CD4-positive, alpha-beta T cell treated with Interleukin-15 for 1 hour (primary cell): ENCODE measurements around the gene ZIK1.

Experiments used
- DNase-seq: peaks from one replicate; pipeline ENCODE4 v3.0.0-alpha.2; 2020

The ZIK1 gene

DNA sequence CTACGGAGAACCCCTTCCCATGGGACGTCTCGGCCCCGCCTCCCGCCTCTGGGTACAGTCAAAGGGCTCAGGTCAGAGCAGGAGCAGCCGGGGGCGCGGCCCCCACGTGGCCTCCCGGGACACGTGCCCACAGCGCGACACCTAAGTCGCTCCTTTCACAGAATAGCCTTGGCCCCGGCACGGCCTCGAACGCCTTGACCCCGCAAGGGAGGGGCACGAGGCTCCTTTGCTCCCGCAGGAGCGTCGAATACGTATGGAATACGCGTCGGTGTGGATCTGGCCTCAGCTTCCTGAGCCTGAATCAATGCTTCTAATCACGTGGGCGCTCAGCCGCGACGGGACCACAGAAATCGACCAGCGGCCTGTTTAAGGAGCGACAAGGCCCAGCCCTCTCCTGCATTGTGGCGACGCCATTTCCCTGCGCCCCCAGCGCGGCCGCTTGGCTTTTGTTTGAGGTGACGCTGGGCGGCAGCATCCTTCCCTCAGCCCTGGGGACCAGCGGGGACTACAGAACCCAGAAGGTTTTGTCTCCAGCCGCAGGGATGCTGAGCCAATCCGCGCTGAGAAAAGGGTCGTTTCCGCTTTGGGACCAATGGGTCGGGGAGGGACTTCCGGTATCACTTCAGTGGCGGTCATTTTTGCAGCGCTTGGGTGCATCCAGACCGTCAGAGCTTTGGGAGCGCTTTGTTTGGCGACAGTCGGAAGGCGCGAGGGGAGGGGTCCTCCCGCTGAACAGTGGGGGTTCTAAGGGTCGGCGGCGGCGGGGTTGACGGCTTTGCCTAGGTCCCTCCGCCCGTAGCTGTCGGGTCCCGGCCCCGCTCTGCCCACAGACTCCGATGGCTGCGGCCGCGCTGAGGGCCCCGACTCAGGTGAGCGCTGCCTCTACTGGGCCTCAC, at the start of gene ZIK1:
TSS of gene ZIK1 (plus strand) at position 625 of the 896 bp plus-strand sequence. CDS start at position 837, 212 bp downstream.
- peak; percentile 94 for DNase-seq

DNA sequence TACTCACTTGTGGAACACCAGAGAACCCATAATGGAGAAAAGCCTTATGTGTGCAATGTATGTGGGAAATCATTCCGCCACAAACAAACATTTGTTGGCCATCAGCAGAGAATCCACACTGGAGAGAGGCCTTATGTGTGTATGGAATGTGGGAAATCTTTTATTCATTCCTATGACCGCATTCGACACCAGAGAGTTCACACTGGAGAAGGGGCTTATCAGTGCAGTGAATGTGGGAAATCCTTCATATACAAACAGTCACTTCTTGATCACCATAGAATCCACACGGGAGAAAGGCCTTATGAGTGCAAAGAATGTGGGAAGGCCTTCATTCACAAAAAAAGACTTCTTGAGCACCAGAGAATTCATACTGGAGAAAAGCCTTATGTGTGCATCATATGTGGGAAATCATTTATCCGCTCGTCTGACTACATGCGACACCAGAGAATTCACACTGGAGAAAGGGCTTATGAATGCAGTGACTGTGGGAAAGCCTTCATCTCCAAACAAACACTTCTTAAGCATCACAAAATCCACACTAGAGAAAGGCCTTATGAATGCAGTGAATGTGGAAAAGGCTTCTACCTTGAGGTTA, 45.9 kb upstream of the ZIK1 start:
- no peak for DNase-seq

DNA sequence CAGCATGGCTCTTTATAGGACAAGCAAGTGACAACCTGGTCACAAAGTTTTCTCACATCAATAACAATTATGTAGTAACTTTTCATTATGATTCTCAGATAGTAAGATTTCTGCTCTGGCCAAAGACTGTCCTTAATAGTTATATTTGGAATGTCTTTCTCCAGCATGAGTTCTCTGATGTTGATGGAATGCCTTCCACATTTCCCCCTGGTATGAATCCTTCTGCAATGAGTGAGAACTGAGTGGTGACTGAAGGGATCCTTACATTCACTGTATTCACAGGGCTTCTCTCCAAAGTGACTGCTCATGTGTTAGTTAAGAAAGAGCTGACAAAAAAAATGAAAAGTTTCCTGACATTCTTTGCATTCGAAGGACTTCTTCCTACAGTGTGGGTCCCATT, 37.4 kb upstream of the ZIK1 start:
- DNase-seq: no peak

DNA sequence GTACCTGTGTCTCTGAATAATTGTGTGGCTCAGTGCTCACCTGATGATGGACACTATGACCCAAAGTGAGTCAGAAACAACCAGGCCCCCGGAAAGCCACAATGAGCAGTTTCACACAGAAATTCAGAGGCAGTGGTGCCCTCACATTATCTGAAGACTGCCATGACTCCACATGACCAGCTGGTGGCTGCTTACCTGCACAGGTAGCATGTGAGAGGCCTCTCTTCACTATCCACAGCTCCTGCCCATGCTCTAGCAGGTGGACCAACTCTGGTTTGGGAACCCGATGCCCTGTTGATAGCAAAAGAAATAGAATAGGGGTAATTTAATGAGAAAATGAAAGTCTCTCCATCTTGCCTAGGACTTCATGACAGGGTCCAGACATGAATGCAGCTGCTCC, 31.5 kb upstream of the ZIK1 start:
- no peak for DNase-seq

DNA sequence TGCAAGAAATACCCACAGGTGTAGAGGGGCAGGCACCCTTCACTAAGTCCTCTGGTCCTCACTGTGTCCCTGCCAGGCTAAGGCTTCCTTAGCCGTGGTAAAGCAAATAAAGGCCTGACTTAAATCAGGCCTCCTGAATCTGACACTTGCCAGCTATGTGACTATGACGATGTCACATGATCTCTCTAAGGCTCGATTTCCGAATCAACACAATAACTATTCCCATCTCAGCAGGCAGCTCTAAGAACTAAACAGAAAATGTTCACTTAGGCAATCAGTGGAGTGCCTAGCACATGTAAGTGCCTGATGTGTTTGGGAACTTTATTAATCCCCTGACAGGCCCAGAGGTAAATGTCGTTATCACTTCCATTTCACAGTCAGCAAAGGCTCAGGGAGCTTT, 26.3 kb upstream of the ZIK1 start:
- no peak for DNase-seq

DNA sequence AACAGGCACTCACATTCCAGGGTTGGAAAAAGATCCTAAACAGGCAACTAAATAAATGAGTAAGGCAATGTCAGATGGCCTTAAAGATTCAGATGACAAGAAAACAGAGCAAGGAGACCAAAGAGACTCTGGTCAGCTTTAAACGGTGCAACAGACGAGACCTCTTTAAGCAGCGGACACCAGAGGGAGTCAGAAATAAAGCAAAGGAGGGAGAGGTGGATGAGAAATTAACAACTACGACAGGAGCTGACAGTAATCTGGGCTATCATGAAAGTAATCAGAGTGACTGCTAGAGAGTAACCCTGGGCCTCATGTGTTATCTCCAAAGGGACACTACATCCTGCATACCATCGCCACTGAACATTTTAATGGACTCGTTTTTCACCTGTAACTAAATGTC, 25.4 kb upstream of the ZIK1 start:
- no peak for DNase-seq

DNA sequence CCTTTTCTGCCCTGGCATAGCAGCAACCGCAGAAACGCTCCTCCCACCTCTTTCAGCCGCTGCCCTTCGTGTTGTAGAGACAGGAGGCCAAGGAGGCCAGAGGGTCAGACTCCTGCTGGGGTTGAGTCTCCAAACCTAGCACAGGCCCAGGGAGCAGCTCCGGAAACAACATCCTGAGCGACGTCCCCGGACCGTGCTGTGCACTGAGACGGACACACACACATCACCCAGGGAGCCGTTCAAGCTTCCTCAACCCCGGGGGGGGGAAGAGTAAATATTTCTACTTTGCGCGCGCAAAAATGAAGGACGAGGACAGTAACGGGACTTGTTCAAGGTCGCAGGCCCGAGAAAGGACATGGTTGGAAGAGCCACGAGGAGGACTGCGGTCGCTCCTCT, 24.9 kb upstream of the ZIK1 start:
- no peak for DNase-seq

DNA sequence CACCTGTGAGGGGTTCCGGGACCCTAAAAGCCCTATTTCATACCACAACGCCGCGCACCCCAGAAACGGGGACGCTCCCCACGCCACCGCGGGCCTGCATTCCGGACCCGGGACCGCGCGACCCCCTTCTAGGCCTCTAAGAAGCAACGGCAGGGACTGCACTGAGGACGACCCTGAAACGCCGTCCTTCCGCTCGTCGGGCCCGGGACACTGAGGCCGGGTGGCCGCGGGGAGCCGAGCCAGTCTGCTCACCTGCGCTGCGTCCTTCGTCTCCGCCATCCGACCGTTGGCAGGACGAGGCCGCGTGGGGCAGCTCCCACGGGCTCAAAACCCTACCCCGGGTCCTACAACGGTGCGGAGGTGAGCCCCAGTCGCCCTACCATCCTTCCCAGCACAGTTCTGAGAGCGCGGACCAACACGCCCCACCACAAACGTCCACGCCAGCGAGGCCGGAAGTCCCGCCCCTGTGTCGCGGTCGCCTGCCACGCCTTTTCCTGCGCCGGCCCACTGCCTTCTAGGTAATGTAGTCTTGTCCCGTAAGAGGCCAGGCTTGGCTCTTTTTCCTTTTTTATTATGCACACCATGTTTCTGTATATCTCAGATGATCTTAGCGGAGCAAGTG, 24.4 kb upstream of the ZIK1 start, which contains the start of gene ZNF550:
TSS of gene ZNF550 (minus strand) at position 460 of the 622 bp plus-strand sequence. CDS start at position 279, 181 bp downstream.
- peak; percentile 89 for DNase-seq

DNA sequence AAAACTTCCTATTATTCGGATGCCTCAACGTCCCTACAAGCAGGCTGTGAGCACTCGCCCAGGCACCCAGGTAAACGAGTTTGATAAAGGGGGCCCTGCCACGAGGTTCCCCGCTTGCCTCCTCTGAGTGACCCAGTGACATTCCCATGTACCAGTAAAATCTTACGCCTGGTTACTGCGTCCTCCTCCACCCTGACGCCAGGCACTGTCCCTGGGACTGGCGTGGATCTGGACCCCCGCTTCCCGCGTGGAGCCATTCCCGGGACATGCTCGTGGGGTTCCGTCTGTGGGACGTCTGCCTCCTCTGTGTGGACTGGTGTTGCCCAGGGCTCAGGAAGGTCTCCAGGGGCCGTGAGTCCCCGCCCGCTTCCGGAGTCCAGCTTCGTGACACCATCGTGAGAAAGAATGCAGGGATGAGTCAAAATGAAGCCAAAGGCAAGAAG, 23.9 kb upstream of the ZIK1 start:
- no peak for DNase-seq

DNA sequence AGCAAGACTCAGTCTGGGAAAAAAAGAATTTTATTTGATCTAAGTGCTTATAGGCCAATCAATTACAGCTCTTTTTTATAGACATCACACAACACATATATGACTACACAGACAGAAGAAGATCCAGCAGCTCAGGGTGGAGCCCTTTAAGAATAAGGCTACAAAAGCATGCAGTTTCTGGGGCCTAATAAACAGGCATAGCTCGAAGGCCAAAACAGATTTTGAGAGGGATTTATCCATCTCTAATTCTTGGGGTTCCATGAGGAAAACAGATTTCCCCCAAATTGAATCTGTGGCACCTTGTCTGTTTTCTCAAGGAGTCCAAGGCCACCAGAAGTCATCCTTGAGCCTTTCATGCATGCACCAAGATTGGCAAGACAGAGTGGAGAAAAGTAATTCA, 20.4 kb upstream of the ZIK1 start:
- DNase-seq: no peak

DNA sequence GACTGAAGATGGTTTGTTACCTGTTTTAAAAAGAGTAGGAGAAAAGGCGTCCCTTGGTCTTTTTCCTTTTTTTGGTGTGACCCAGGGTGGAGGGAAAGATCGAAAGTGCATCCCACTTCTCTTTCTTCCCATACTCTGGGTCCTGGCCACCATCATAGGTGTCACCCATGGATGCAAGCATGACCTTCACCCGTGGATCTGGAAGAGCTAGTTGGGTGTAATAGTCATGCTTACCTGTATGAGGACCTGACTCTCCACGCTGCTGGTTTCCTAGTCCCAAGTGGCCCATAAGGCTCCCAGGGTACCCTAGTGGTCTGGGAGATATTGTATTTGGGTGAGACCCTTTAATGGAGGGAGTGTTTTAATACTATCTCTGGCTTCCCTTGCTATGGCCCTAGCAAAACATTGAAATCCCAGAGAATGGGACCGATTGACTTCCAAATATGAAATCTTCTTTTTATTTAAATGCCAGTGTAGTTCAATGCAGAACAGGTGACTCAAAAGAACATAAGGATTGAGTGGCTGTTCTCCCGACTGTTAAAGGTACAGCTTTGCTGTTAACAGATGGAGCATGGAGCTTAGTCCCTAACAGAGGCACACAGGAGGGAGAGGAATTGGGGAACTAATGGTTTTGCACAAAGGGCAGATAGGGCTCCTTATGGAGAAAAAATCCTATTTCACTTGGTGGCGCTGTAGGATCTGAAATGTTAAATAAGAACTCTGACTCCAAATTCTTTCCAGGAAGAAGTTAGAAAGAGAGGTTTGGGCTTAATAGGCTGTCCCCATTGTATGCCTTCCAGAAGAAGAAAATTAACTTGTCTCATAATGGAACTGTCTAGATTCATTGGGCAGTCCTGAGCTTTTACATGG, 17.3 kb upstream of the ZIK1 start:
- no peak for DNase-seq

DNA sequence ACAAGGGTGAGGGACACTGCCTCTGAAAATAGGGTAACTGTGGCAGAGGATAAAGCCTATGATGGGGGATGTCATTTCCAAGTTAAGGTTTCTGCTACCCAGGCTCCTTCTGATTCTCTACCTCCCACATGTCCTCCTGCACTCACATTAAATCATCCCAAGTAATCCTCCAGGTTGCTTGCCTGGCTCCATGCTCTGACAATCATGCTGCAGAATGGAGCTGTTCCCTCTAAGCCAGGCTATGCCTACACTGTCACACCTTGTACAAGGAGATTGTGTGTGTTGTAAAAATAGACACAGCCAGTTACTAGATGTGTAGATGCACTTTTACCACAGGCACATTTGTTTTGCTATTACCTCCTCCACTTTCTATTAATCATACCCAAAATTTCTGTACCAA, 13.2 kb upstream of the ZIK1 start:
- no peak for DNase-seq

DNA sequence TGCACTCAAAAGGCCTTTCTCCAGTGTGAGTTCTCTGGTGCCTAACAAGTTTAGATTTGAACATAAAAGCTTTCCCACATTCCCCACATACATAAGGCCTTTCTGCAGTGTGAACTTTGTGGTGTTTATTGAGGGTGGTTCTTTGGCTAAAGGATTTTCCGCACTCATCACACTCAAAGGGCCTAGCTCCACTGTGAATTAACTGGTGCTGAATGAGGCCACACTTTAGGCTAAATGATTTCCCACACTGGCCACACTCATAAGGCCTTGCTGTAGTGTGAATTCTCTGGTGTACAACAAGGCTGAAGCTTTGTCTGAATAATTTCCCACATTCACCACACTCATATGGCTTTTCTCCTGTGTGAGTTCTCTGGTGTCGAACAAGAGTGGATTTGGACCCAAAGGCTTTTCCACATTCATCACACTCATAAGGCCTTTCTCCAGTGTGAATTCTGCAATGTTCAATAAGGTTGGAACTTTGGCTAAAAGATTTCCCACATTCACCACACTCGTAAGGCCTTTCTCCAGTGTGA, 11.5 kb upstream of the ZIK1 start:
- DNase-seq: no peak

DNA sequence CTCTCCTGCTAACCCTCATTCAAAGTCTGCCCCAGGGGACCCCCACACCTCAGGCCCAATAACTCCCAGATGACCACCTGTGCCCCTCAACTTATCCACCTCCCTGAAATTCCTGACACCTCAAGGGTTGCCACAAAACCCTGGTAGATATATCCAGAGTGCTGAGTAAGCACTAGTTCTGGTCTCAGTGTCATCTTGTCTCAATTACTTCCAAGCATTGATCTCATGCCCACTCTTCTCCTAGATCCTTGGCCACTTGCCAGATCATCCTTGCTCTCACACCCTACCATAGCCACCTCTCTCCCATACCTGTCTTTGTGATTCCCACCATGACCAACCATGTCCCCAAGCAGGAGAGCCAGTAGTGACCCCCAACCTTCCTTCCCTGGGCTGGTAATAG, 7.3 kb upstream of the ZIK1 start:
- DNase-seq: no peak

DNA sequence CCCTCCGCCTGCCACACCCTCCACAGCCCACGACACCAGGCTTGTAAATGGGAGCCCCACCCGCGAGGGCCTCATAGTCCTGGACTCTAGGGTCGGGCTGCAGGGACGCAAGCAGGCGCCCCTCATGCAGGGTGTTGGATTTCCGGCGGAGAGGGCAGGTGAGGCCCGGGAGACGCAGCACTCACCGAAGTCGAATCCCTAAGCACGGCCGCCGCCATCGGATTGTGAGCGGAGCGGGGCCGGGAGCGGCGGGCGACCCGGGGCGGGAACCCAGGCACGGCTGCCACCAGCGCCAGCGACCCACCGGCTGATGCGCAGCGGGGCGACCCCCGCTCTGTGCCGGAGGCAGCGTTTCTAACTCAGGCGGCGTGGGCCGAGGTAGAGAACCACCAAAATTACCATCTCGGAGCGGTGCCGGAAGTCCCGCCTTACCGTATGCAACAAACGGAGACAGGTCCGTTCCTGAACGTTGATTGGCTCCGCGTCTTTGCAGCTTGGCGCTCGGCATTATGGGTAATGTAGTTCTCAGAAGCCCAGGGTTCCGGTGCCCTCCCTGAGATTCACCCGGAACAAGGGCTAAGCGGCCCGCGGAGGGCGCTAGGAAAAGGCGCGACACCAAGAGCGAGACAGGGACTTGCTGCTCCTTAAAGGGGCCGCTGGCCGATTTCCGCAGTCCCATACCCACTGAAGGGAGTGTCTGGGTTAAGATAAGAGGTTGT, 5.3 kb upstream of the ZIK1 start, which contains the start of gene ZNF416:
TSS of gene ZNF416 (minus strand) at position 425 of the 719 bp plus-strand sequence. CDS start at position 218, 207 bp downstream.
- DNase-seq: peak; percentile 98

DNA sequence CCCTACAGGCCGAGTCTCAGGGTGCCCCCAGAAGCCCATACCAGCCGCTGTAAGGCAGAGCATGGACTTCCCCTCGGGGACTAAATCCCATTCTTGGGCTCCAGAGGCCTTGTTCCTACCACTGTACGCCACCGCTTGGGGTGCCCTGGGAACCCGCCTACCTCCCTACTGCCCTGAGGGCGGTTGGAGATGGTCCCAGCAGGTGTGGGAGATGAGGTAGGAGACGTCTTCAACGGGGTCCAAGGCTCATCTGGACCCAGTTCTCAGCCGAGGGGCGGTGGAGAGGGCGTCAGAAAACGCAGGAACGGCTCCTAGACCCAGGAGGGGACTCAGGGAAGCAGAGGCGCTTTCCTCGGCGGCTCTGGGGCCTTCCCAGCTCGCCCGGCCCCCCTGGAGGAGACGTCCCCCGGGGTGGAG, 833 bp upstream of the ZIK1 start:
- no peak for DNase-seq

DNA sequence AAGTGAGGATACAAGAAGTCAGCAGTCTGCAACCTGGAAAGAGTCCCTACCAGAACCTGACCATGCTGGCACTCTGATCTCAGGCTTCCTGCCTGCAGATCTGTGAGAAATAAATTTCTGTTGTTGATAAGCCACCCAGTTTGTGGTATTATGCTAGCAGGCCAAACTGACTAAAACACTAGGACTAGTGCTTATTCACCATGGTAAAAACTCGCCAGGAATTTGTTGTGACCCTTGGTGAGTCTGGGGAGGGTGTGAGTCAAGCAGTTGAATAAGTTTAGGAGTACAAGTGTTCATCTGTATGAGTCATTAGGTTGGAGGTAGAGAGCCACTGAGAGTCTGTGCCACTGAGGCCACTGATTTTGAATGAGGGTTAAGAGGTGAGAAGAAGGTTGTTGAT, 3.6 kb downstream of the ZIK1 start:
- DNase-seq: no peak

DNA sequence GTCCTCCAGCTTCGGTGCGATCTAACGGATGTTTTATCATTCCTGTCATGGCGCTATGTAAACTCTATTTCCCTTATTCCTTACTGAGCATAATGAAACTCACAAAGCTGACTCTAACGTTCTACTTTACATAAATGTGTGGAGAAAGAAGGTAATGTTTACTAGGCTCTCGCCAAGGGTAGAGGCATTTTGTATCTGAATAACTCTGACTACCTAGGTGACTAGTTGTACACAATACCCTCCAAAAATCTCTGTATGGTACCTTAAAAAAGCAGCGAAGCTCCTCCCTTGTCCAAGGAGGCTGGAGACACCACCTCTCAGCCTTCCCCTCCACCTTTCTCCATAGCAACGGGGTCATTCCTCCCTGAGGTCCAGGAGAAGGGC, 15.4 kb downstream of the ZIK1 start:
- no peak for DNase-seq

DNA sequence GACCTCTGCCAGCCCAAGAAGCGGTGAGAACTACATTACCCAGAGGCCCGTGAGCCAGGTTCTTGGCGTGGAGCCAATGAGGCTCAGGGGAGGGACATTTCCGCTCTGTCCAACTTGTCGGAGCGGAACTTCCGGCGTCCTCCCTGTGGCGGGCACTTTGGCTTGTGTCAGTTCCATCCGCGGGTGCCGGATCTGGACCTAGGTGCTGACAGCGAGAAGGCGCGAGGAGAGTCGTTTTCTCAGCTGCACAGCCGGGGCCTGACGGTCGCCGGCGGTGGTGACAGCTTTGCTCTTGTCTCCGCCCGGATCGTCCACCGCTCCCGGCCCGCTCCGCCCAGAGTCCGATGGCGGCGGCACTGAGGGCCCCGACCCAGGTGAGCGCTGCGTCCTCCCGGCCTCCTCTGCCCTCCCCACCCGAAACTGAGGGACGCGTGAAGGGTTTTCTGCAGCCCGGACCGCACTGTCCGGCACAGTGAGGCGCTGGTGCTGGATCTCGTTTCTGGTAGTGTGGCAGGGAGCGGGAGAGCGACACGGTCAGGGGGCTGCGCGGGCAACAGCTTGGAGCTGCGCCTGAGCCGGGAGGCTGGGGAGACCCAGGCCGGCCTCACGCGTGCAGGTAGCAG, 15.9 kb downstream of the ZIK1 start, which contains the start of gene ZNF530:
TSS of gene ZNF530 (plus strand) at position 125 of the 623 bp plus-strand sequence. CDS start 4,461 bp downstream, outside the sequence.
- DNase-seq: peak; percentile 87

DNA sequence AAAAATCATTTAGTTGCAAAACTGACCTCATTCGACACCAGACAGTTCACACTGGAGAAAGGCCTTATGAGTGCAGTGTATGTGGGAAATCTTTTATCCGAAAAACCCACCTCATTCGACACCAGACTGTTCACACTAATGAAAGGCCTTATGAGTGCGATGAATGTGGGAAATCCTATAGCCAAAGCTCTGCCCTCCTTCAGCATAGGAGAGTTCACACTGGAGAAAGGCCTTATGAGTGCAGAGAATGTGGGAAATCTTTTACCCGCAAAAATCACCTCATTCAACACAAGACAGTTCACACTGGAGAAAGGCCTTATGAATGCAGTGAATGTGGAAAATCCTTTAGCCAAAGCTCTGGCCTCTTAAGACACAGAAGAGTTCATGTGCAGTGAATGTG, 23.0 kb downstream of the ZIK1 start:
- DNase-seq: no peak

DNA sequence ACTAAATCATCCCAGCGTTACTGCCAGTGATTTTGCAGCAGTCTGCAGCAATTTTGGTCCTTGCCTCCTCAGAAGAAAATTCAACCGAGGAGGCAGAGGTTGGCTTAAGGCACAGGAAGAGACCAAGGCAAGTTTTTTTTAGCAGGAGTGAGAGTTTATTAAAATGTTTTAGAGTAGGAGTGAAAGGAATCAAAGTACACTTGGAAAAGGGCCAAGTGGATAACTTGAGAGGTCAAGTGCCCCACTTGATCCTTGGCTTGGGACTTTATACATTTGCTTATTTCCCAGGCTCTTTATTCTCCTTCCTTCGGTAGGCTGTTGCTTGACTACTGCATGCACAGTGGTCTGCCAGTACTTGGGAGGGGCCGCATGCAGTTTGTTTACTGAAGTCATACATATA, 27.2 kb downstream of the ZIK1 start:
- DNase-seq: no peak
